GM19452 (cell line): ENCODE measurements around the gene KCND1.
A peak's percentile ranks its signal among the peaks of the same experiment; 100 is the strongest.

ENCODE experiments used
- ATAC-seq: cut with Tn5 transposase; IDR thresholded peaks from one replicate; pipeline ENCODE4 v1.9.1; 2021; ENCODE audit not compliant: unreplicated experiment

KCND1 gene

DNA sequence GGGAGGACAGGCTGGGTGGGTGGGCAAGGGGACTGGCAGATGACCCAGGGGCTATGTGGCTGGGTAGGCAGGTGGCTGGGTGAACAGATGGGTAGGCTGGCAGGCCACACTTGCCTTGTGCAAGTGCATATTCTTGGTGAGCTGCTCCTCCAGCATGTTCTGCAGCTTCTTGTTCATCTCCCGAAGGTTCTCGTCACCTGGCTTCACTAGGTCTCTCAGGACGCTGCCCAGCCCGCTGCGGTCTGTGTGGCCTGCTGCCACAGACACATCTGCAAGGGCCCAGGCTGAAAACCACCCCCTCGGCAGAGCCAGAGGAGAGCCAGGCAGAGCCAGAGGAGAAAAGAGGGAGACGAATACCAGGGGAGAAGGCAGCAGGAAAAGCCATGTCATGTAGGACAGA lies 3.4 kb upstream of the KCND1 start:
- ATAC-seq, result no peak

DNA sequence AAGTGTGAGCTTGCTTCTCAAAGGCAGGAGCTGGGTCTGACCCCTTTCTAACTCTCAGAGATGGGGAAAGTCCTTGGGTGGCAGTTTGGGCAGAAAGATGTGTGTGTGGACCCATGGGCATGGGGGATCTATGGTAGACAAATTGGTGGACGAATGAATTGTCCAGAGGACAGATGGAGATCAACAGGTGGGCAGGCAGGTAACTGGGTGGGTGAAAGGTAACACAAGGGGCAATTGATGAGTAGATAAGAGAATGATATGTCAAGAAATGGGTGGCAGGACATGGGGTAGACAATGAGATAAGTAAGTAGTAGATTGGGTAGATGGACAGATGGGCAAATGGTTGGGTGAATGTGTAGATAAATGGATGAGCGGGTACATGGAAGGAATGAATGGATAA lies 2.9 kb upstream of the KCND1 start:
- no peak for ATAC-seq

DNA sequence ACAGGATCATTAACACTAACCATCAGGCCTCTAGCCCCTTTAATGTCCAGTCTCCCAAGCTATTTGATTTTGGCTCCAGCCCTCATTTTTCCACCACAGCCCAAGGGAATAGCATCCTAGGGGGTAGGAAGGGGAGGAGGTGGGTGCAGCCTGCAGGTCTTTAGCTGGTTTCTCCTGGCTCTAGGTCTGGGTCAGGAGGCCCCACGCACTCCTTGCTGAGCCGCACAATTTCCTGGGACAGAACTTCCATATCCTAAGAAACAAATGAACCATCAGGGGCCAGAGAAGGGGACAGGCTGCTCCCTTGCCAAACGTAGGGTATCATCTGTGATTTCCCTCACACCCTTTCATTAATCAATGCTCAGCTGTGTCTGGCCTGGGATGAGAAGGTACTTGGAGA lies 2.4 kb upstream of the KCND1 start:
- no peak for ATAC-seq

DNA sequence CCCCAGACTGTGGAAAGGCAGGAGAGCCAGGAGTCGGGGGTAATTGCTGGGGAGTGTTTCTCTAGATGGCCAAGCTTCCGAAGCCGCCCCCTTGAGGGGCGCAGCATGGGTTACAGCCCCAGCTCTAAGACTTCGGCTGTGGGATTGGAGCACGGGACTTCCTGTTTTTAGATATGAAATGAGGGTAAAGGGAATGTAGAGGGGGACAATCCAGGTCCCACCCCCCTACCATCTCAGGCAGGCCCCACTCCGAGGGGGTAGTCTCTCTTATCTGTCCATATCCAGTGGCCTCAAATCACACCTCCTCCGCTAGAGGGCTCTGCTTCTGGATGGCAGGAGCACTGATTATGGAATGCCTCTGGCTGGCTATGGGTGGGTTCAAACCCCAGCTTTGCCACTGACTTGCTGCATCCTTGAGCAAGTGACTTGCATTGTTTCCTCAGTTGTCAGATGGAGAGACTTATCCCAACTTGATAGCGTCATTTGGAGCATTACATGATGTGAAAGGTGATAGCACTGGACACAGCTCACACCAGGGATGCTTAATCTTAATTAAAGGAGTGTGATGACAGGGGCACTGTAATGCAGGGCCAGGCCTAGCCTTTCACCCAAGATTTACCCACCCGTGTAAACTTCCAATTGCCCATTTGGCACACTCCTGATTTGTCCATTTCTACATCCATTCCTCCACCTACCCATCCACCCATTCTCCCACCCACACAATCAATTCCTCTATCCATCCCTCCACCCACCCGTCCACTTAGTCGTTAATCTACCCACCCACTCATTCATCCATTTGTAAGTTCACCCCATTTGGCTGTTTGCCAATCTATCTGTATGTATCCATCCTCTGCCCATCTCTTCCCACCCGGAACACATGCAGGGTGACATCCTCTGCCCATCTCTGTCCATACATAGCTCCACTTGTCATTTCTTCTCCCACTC lies 848 bp upstream of the KCND1 start:
- no peak for ATAC-seq

DNA sequence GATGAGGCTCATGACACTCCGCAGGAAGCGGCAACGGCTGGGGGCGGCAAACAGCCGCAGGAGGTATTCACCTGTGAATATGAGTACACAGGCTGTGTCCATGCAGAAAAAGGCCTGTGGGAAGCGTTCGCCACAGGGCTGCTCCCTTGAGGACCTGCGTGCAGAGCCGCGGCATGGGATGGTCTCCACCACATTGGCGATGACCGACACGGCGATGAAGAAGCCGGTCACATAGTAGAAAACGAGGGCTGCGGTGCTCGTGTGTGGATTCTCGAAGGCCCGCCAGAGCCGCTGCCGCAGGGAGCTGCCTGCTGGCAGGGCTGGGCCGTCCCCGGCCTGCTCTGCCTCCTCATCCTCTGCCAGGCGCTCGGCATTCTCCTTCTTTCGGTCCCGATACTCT lies 2.2 kb downstream of the KCND1 start:
- ATAC-seq, result no peak

DNA sequence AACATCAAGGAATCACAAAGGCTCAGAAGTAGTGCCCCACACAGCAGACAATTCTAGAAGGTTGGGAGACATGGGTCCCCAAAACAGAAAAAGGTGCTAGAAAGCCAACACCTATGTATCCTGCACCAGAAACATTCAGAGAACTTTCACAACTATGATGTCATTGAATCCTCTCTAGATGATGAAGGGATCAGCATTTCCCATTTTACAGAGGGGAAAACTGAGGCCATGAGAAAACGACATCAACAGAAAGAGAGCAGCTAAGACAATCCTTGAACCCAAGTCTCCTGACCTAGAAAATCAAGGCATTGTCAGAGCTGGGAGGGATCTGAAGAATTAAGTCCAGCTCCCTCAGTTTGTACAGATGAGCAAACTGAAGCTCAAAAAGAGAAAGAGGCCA lies 3.3 kb downstream of the KCND1 start:
- ATAC-seq, result no peak

DNA sequence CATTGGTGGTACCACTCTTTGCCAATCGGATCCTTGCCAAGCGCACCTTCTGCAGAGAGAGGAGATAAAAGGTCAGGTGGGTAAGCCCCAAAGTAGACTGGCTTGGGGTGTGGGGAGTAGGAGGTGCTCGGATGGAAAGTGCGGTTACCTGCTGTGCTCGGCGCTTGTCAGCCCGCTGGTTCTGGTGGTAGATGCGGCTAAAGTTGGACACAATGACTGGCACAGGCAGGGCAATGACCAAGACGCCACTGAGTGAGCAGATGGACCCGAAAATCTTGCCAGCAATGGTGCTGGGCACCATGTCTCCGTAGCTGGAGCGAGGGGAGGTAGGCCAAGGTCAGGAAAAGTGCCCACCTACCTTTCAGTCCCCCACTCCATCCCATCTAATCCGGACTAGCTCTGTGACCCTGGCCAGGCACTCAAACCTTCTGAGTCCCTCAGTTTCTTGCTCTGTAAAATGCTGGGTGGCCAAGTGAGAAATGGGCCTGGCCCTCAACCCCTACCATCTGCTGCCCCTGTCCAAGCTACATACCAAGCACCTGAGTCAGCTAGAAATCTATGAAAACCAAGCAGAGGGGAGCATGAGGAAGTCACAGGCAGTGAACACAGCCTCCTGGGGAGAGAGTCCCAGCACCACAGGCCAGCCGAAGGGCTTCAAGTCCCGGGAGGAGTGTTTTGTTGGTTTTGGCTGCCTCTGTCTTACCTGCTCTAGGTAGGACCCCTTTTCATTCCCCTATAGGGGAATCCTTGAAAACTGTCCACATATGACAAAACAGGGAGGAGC lies 4.7 kb downstream of the KCND1 start:
- ATAC-seq, result no peak

DNA sequence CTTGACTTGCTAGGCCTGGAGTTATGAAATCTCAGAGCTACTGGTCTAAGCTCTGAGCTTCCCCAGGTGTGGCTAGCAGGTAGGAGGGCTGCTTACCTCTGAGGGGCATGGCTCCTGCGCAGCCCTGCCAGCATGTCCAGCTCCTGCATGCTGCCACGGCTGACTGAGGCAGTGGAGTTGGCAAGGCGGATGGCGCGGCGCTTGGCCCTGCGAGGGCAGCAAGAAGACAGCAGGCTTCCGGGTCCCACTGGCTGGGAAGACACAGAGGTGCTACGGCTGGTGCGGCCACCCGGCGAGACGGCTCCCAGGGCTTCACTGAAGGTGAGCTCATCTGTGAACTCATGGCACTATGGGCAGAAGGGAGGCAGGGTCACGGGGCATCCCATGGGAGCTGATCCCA lies 5.7 kb downstream of the KCND1 start:
- no peak for ATAC-seq

DNA sequence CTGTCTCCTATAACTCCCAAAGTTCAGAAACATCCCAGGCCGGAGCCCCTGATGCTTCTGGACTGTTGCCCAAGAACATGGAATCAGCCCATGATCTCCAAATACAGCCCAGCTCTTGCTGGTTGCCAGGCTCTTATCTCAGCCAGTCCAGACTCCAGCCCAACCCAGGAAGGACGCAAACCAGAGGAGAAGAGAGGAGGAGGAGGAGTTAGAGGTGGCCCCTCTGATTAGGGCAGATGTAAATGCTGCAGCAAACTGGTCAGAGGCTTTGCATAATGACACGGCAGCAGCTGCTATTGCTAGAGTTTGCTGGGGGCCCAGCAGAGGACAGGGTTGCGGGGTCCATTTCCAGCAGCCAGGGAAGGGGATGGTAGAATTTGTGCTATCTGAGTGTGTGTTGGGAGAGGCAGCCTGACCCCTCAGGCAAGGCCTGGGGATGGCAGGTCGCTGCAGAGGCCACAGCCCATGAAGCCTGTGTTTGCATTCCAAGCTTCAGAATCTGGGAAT lies 10.0 kb downstream of the KCND1 start:
- no peak for ATAC-seq

DNA sequence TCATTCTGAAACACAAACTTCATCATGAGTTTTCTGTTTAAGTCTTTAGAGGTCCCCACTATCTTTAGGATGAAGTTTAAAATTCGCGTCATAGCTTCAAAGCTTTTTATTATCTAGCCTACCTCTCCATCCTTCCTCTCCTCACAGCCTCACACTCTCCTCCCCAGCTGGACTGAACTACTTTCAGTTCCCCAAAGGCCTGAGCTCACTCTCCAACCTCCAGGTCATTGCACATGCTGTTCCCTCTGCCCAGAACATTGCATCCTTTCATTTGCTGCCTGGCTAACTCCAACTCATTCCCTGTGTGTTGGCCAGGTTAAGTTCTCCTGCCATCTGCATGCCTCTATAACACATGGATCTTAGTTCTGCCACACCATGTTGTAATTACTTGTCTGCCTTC lies 11.4 kb downstream of the KCND1 start:
- no peak for ATAC-seq

DNA sequence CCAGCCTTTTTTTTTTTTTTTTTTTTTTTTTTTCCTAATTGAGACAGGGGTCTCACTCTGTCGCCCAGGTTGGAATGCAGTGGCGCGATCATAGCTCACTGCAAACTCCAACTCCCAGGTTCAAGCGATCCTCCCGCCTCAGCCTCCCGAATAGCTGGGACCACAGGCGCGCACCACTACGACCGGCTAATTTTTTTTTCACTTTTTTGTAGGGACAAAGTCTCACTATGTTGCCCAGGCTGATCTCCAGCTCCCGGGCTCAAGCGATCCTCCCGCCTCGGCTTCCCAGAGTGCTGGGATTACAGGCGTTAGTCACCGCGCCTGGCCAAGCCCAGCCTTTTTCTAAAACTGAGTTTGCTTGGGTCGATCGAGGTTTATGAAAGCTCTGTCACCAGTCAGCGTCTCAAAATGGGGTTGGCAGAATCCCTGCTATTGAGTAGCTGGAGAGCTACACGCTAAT lies 13.0 kb downstream of the KCND1 start:
- ATAC-seq, result no peak

DNA sequence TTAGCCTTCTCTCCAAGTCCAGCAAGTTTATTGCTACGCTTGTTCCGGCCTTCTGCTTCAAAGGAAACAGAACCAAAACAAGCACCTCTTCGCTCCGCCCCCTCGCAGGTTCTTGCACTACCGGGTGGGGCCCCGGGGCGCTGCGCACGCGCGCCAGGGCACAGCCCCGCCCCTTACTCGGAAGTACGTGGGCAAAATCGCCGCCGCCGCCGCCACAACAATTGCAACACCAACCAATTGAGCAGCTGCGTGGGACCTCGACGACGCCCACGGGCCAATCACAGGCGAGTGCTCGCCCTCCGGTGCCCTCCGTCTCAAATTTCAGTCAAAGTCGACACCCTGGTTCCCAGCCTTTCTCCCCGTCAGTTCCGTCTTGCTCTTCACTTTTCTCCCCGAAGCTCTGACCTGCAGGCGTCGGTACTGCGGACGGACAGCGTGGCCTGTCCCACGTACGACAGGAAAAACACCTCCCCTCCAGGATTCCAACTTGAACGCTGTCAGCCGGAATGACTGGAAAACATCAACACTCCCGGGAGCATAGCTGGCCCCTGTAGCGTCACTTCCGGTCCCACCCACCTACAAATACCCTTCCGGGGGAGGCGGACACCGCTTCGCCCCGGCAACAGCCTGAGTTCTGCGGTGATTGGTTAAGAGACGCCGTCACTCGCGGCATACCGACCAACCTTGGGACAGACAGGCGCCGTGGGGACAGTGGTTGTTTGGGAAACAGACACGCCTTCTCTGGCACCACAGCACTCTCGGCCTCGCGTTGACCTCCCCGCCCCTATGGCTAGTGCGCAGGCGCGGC lies 13.6 kb downstream of the KCND1 start:
- peak; percentile 80 for ATAC-seq

DNA sequence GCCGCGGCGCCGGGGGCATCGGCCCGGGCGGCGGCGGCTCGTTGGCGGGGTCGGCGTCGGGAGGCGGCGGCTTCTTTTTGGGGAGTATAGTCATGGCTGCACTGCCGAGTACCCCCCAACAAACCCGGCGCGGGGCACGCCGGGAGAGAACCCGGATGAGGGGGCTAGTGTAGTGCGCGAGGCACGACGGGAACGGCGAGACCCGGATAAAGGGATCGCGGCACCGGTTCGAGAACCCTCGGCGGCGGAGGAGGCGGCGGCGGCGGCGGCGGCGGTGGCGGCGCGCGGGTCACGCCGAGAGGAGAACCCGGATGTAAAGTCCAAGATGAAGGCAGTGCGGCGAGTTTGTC lies 14.2 kb downstream of the KCND1 start, which contains the start of gene OTUD5:
OTUD5 (minus strand) TSS at position 131 of the 350 bp plus-strand sequence; CDS start at position 94, 37 bp downstream.
- ATAC-seq, result peak; percentile 34

DNA sequence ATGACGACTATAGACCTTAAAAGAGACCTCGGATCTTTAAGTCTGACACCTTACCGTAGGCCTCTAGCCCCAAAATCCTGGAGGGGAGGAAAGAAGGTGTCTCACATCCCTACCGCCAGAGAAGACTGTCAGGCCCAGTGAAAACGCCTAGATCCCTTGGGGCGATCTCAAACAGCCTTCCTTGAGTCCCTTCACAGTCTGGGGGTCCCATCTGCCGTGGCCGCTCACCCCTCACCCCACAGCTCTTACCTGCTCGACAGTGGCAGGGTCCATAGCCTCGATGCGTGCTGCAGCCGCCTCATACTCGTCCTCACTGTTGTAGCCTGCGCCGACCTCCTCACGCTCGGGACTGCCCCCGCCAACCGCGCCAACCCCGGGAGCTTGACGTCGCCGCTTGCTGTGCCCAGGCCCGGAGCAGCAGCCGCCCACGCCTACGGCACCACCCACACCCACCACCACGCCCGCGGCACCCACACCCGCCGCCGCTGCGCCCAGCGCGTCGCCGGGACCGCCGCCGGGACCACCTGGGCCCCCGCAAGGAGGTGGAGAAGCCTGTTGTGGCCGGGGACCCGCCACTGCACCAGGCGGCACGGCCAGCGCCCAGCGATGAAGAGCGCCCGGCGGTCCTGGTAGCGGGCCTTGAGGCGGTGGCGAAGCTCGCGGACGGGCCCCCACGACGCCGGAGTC lies 14.8 kb downstream of the KCND1 start:
- ATAC-seq, result no peak

DNA sequence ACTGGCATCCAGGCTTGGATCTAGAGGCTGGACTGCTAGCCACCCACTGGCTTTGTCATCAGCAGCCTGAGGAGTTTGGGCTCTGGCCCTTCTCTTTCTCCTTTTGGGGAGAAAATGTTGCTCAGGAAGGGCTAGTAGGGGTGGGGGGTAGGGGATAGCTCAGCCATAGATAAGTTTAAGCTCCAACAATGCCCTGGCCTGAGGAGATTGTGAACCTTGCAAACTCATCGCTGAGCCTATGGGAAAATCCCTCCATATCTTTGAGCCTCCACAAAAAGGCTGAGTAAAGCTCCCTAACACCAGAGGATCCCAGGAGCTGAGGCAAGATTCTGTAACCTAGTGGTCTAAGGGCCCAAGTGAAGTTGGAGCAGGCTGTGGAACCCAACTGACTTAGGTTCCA lies 23.1 kb downstream of the KCND1 start:
- no peak for ATAC-seq

DNA sequence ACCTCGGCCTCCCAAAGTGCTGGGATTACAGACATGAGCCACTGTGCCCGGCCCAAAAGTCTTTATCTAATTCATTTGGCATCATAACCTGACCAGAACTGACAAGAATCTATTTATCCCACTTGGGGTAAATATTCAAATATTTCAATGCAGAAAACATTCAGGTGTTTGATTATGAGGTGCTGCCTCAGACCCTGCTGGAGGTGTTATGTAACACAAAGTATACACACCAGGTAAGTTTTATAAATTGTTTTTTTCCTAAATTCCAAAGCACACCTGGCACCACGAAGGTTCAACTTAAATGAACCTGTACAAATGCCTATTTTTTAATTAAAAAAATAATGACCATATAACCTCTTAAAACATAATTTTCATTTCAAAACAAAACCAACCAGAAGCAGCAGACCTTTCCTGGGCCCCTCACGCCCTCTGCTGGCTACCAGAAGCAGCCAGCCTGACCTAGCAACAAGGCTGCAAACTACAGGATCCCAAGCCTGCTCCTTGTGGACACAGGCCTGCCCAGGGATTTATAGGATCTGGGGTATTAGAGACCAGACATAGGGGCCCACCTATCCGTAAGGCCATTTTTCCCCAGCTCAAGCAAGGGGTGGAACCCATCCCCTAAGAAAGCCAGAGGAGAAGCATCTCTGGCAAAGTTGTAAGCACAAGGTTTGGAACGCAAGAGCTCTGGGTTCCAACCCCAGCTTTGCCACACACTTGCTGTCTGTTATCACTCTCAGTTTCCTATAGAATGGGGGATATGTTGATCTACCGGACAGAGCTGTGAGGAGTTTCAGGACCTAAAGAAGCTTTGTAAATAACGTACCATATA lies 25.9 kb downstream of the KCND1 start:
- no peak for ATAC-seq

DNA sequence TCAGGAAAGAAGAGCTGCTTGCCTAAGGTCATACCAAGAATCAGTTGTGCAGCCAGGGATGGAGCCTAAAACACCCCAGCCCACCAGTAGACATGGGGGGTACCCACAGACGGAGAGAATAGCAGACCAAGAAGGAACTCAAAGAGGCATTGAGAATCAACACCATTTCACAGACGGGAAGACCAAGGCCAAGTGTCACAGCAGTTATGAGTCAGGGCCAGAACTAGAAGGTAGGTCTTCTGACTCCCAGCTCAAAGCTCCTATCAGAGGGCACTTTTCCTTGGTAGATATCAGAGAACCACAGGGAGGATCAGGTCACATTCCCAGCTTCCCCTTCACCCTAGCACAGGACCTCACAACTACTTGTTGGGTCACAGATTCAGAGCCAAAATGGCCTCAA lies 28.7 kb downstream of the KCND1 start:
- ATAC-seq, result no peak

DNA sequence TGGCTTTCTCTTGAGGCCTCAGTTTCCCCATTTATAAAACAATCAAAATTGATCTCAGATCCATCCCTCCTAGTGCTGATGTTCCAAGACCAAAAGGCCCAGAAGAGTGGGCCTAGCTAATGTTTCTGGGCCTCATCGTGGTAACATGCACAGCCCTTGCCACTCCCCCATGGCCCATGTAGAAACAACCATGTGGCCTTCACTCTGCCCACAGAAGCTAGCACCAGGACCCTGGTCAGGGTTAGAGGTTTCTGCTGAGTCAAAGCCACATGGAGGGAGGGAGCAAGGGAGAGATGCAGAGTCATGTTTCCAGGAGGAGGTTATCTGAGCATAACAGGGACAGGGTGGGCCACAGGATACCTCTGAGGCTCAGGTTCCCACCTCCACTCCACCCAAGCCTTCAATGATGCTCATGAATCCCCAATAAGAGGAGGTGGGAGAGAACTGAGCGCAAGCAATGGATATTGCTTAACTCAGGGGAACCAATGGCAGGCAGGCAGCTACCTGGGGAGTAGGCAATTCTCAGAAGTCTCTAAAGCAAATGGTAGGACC lies 31.2 kb downstream of the KCND1 start:
- ATAC-seq, result no peak

DNA sequence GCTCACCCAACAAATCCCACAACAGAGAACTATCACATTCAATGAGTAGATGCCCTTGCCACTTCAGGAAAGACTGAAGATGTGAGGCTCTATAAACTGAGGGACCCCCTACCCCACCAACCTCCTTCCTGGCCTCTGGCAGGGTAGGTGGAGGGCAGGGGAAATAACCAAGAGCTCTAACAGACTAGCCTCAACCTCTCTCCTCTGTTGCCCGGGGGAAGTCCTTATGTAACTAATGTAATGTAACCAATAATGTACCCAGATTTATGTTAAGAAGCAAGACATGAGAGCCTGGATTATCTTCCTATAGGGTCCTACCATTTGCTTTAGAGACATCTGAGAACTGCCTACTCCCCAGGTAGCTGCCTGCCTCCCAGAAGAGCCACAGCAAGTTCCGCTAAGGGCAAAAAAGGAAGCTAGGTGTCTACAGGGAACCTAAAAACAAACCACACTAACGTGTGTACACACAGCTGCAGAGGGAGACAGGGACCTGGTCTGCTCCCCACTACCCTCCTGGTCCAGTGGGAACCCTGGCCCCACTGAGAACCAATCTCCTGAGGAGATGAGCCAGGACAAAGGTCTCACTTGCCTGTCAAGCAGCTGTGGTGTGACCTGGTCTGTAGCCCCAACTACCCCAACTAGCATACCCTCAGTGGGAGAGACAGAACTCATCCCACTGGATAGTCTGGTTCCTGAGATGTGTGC lies 32.0 kb downstream of the KCND1 start:
- ATAC-seq, result no peak
